Chondrocyte (in vitro differentiated cells): ENCODE measurements around the gene TMBIM6. TPM values are rescaled to one million over a fixed set of nuclear protein-coding genes. Genes with fewer than 3 reads are reported as not detected.

Experiments
- DNase-seq: peaks from one replicate; pipeline ENCODE4 v3.0.0; 2021; ENCODE audit warnings: mixed read lengths, low spot score
- H3K27ac Mint-ChIP-seq: one replicate; pipeline ENCODE4 v1.8.0; 2021; ENCODE audit warnings: mild to moderate bottlenecking, moderate library complexity, mixed read lengths; ENCODE audit not compliant: unreplicated experiment
- H3K27me3 Mint-ChIP-seq: 2 replicates; pipeline ENCODE4 v1.8.0; 2021; ENCODE audit warnings: low read depth, mixed read lengths
- H3K36me3 Mint-ChIP-seq: 2 replicates; pipeline ENCODE4 v1.8.0; 2021; ENCODE audit warnings: low read depth, mixed read lengths
- H3K4me1 Mint-ChIP-seq: 2 replicates; pipeline ENCODE4 v1.8.0; 2021; ENCODE audit warnings: low read depth, mild to moderate bottlenecking, mixed read lengths
- H3K4me3 Mint-ChIP-seq: one replicate; pipeline ENCODE4 v1.8.0; 2021; ENCODE audit warnings: mild to moderate bottlenecking, moderate library complexity, mixed read lengths; ENCODE audit not compliant: unreplicated experiment
- H3K9me3 Mint-ChIP-seq: 2 replicates; pipeline ENCODE4 v1.8.0; 2021; ENCODE audit warnings: low read depth, mixed read lengths
- long read RNA-seq: library from polyadenylated mRNA; stranded (forward); transcript quantifications from one replicate; pipeline ENCODE4 v2.0.0, GENCODE V29; 2021
- total RNA-seq: library from RNA; stranded (reverse); gene quantifications from 3 replicates; pipeline ENCODE4 v1.2.1, GENCODE V29; 2021
- TF ChIP-seq, protein P1 (sequence below): fragments of 200-600 bp; sonication (generic); IDR thresholded peaks from 2 replicates; pipeline ENCODE4 v1.5.0; 2021; ENCODE audit warnings: antibody characterized with exemption, mild to moderate bottlenecking, moderate library complexity

Gene TMBIM6, protein sequence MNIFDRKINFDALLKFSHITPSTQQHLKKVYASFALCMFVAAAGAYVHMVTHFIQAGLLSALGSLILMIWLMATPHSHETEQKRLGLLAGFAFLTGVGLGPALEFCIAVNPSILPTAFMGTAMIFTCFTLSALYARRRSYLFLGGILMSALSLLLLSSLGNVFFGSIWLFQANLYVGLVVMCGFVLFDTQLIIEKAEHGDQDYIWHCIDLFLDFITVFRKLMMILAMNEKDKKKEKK
- 321 to 344 TPM (median 335 TPM) in 3 replicates for total RNA-seq
- long read RNA-seq, transcript TMBIM6-209 (8 exons, 2,494 nt) = minor isoform, 12 of 751 reads
- long read RNA-seq, transcript TMBIM6-201 (10 exons, 2,836 nt) = major isoform, 669 of 751 reads
- long read RNA-seq, transcript TMBIM6-202 (9 exons, 2,598 nt) = minor isoform, 8 of 751 reads
- long read RNA-seq, partial matches to known transcripts = 17 of 751 reads
- long read RNA-seq, other reads (novel, unspliced or antisense) = 36 of 751 reads

DNA sequence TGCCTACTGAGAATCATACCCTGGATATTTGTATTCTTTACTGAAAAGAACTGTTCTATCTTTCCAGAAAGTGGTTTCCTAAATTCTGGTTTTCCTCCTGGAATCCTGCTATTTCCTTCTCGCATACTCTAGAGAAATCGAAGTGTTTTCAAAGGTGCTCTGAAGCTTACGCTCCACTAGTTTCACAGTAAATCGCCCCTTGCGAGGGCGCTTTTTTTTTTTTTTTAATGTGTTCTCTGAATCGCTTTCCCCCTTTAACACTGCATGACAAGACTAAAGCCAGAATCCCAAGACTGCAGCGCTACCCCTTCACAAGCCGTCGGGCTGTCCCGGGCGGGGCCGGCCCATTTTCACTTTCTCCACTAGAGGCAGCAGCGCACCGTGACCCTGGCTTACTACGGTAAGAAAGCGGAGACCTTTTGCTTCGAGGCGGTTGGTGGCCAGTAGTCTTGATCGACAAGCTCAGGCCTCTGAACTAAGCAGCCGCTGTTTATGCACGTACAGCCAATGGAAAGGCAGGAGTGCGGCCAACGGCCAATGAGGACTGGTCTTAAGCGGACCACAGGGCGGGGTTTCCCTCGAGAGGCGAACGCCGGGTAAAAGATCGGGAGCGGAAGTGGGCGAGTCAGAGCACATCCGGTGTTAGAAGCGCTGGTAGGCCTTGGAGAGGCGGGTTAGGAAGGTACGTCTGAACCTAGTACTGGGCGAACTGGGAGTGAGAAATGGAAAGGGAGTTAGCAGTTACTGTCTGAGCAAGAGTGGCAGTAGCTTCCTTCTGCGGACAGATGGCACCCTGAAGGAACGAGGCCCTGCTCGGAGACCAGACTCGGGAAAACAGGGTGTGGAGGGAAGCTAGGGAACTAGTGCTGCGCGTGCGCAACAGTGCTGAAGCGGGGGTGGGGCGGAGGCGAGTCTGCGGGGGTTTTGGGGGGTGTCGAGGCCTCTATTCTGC, at the start of gene TMBIM6:
TSS of gene TMBIM6 (plus strand) at position 628 of the 952 bp plus-strand sequence. CDS start 10,937 bp downstream, outside the sequence.
- peak; percentile 100 for DNase-seq
- Mint-ChIP-seq H3K27ac (peak within 1 kb of the TSS; percentile 98), H3K27me3 (no peaks in the 10 kb centered on the region), H3K9me3 (no peaks in the 10 kb centered on the region), H3K4me1 (peaks cover 35% of the 10 kb centered on the region), H3K36me3 (no peaks in the 10 kb centered on the region), H3K4me3 (peak within 1 kb of the TSS; percentile 99)
- TF ChIP-seq, protein P1, sequence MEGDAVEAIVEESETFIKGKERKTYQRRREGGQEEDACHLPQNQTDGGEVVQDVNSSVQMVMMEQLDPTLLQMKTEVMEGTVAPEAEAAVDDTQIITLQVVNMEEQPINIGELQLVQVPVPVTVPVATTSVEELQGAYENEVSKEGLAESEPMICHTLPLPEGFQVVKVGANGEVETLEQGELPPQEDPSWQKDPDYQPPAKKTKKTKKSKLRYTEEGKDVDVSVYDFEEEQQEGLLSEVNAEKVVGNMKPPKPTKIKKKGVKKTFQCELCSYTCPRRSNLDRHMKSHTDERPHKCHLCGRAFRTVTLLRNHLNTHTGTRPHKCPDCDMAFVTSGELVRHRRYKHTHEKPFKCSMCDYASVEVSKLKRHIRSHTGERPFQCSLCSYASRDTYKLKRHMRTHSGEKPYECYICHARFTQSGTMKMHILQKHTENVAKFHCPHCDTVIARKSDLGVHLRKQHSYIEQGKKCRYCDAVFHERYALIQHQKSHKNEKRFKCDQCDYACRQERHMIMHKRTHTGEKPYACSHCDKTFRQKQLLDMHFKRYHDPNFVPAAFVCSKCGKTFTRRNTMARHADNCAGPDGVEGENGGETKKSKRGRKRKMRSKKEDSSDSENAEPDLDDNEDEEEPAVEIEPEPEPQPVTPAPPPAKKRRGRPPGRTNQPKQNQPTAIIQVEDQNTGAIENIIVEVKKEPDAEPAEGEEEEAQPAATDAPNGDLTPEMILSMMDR = peak; percentile 94

DNA sequence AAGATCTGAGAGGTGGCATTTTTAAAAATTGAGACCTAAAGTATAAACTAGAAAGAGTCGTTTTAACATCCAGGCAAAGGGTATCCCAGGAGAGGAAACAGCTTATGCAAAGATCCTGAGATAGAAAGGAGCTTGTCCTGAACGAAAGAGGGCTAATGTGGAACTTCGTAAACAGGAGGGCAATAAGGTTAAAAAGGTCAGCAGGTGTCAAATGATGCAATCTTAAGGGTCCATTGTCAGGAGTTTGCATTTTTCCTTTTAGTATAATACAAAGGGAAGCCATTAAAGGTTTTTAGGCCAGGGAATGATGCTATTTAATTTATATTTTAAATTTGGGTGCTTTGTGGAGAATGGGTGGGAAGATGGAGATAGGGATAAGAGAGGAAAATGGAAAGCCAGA, 48.5 kb upstream of the TMBIM6 start:
- Mint-ChIP-seq H3K4me1 (peaks cover 40% of the 10 kb centered on the region), H3K27ac (no peak overlapping the region), H3K9me3 (no peaks in the 10 kb centered on the region), H3K36me3 (no peaks in the 10 kb centered on the region), H3K27me3 (no peaks in the 10 kb centered on the region), H3K4me3 (no peak overlapping the region)
- DNase-seq = no peak
- TF ChIP-seq, protein P1 = no peak

DNA sequence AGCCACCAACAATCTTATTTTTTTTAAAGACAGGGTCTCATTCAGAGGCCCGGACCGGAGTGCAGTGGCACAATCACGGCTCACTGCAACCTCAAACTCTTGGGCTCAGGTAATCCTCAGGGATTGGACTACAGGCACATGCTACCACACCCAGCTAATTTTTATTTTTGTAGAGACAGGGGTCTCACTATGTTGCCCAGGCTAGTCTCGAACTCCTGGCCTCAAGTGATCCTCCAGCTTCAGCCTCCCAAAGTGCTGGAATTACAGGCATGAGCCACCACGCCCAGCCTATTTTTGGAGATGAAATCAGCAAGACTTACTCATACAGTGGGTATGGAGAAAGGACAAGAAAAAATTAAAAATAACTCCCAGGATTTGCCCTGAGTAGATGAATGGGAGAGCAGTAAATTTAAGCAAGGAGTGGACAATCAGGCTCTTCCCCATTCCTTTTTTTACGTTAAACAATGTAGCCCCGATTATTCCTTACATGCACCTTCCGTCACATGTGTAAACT, 47.4 kb upstream of the TMBIM6 start:
- Mint-ChIP-seq H3K27ac (peak overlapping the region; percentile 54), H3K4me1 (peaks cover 46% of the 10 kb centered on the region), H3K9me3 (no peaks in the 10 kb centered on the region), H3K27me3 (no peaks in the 10 kb centered on the region), H3K4me3 (no peak overlapping the region), H3K36me3 (no peaks in the 10 kb centered on the region)
- TF ChIP-seq, protein P1 = no peak
- no peak for DNase-seq

DNA sequence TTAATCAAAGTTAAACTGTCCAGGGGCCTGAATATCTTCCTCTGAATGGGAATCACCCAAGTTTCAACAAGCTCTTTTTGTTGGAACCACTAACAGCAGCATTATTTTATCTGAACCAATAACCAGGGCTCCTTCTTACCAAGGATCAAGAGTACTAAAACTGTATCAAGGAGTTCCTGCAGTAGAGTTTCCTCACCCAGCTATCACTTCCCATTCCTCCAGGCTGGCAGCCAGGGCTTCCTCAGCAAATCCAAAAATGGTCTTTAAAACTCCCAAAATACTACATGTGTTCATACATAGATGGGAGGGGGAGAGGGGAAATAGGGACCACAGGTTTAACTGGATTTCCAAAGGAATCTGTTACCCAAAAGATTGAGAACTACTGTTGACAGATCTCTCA, 44.6 kb upstream of the TMBIM6 start:
- Mint-ChIP-seq H3K27ac (no peak overlapping the region), H3K27me3 (no peaks in the 10 kb centered on the region), H3K9me3 (no peaks in the 10 kb centered on the region), H3K4me1 (peaks cover 55% of the 10 kb centered on the region), H3K4me3 (no peak overlapping the region), H3K36me3 (no peaks in the 10 kb centered on the region)
- DNase-seq = no peak
- TF ChIP-seq, protein P1 = no peak

DNA sequence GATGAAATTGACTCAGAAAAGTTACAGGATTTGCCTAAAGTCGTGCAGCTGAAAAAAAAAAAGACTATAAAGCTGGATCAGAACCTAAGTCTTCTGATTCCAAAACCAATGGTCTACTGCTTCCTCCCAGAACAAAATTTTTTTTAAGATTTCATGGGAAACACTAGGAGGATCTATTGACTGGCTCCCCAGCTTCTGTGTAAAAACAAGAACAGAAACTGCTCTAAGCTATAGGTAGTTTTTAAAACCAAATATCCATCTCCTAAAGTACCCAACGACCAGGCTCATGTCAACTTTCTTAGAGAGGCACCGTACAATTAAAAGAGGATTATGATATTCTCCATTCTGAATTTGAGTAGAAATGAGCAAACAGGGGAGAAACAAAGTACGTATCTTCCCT, 43.5 kb upstream of the TMBIM6 start:
- no peak overlapping the region for H3K4me3 Mint-ChIP-seq
- H3K36me3 Mint-ChIP-seq = no peaks in the 10 kb centered on the region
- peaks cover 62% of the 10 kb centered on the region for H3K4me1 Mint-ChIP-seq
- no peaks in the 10 kb centered on the region for H3K9me3 Mint-ChIP-seq
- TF ChIP-seq, protein P1 = no peak
- DNase-seq = no peak
- H3K27me3 Mint-ChIP-seq = no peaks in the 10 kb centered on the region
- peak overlapping the region; percentile 99 for H3K27ac Mint-ChIP-seq
